ENCODE results near the gene FDXR.
A peak's percentile ranks its signal among the peaks of the same experiment; 100 is the strongest.

Gene FDXR

GRCh38 chr17:74893936-74894671 is 21.3 kb upstream of the FDXR start:
- no peak for DNase-seq

GRCh38 chr17:74892974-74893911 is 20.4 kb upstream of the FDXR start, which contains the start of gene FADS6:
Gene FADS6, minus strand, starts transcription at chr17:74893633. Its CDS starts 38 bp downstream, at chr17:74893595.
- DNase-seq: no peak

- DNase-seq: no peak
Measured at GRCh38 chr17:74892013-74892841, 19.4 kb upstream of the FDXR start.

- no peak for DNase-seq
Measured at GRCh38 chr17:74890554-74890953, 17.8 kb upstream of the FDXR start.

- no peak for DNase-seq
Measured at GRCh38 chr17:74888469-74888868, 15.7 kb upstream of the FDXR start.

GRCh38 chr17:74883241-74883745 is 10.5 kb upstream of the FDXR start:
- no peak for DNase-seq

GRCh38 chr17:74882517-74883240 is 9.9 kb upstream of the FDXR start:
- no peak for DNase-seq

GRCh38 chr17:74881073-74881472 is 8.3 kb upstream of the FDXR start:
- no peak for DNase-seq

GRCh38 chr17:74879308-74879707 is 6.5 kb upstream of the FDXR start:
- DNase-seq: no peak

- no peak for DNase-seq
Measured at GRCh38 chr17:74878658-74879057, 5.9 kb upstream of the FDXR start.

GRCh38 chr17:74877592-74878548 is 5.1 kb upstream of the FDXR start:
- no peak for DNase-seq

GRCh38 chr17:74875977-74876593 is 3.3 kb upstream of the FDXR start:
- no peak for DNase-seq

GRCh38 chr17:74875155-74875976 is 2.6 kb upstream of the FDXR start:
- DNase-seq: no peak

- no peak for DNase-seq
Measured at GRCh38 chr17:74874615-74875037, 1.8 kb upstream of the FDXR start.

- DNase-seq: peak; percentile 36
Measured at GRCh38 chr17:74873874-74874614, 1.2 kb upstream of the FDXR start.

- DNase-seq: peak; percentile 100
Measured at GRCh38 chr17:74873037-74873873, 461 bp upstream of the FDXR start.

- DNase-seq: no peak
Measured at GRCh38 chr17:74871356-74872076, 1.3 kb downstream of the FDXR start.

All from EL (cell line).